Mesodermal cell (in vitro differentiated cells): Measurements from ENCODE around the gene KRTAP10-11.
"Not testable (repeated sequence)": the region's sequence is repeated elsewhere in the genome, so short reads cannot be mapped to it uniquely, and the experiment has no call there.

Experiments used
- H3K27ac ChIP-seq: 2 replicates; pipeline ENCODE4 v1.7.0; 2013; ENCODE audit warnings: mild to moderate bottlenecking, low read depth, low read length, moderate library complexity; ENCODE audit not compliant: severe bottlenecking
- H3K36me3 ChIP-seq: 2 replicates; pipeline ENCODE4 v1.7.1; 2013; ENCODE audit warnings: mild to moderate bottlenecking, low read length, moderate library complexity; ENCODE audit not compliant: control insufficient read depth, insufficient read depth
- H3K4me1 ChIP-seq: one replicate; pipeline ENCODE4 v1.7.1; 2013; ENCODE audit warnings: mild to moderate bottlenecking, low read length; ENCODE audit not compliant: insufficient read depth, control insufficient read depth, poor library complexity, severe bottlenecking
- H3K4me3 ChIP-seq: 2 replicates; pipeline ENCODE4 v1.7.0; 2013; ENCODE audit warnings: low read length, control low read depth, mild to moderate bottlenecking; ENCODE audit not compliant: insufficient read depth, poor library complexity, severe bottlenecking; ENCODE audit errors: extremely low read depth
- H3K9me3 ChIP-seq: 2 replicates; pipeline ENCODE4 v1.7.1; 2013; ENCODE audit warnings: mild to moderate bottlenecking, low read length, moderate library complexity; ENCODE audit not compliant: control insufficient read depth
- WGBS, 2 experiments: methylation state at CpG; one replicate each; pipeline ENCODE4 v1.1.5; 2013; ENCODE audit warnings: missing lambda C conversion rate in 2 of 2; ENCODE audit not compliant: insufficient coverage in 2 of 2; 5-methylcytosine and 5-hydroxymethylcytosine counted together

KRTAP10-11 gene

GRCh38 chr21:44615911-44616590, 30.2 kb upstream of the KRTAP10-11 start:
- Histone ChIP-seq H3K36me3 (no peaks in the 10 kb centered on the region), H3K27ac (no peak overlapping the region), H3K4me3 (no peak overlapping the region), H3K9me3 (peaks cover 23% of the 10 kb centered on the region), H3K4me1 (no peaks in the 10 kb centered on the region)
- WGBS, 2 experiments, result 81 to 92% methylated on average over 14 to 16 of the region's 17 CpGs

- H3K9me3 ChIP-seq, result peaks cover 18% of the 10 kb centered on the region
- 85 to 89% methylated on average over 14 to 16 of the region's 16 CpGs for WGBS, 2 experiments
- no peaks in the 10 kb centered on the region for H3K4me1 ChIP-seq
- H3K36me3 ChIP-seq, result no peaks in the 10 kb centered on the region
- no peak overlapping the region for H3K27ac ChIP-seq
- no peak overlapping the region for H3K4me3 ChIP-seq
These were observed 29.7 kb upstream of the KRTAP10-11 start for GRCh38 chr21:44616591-44616926.

GRCh38 chr21:44617071-44617501, 29.1 kb upstream of the KRTAP10-11 start:
- H3K27ac ChIP-seq, result no peak overlapping the region
- no peak overlapping the region for H3K4me3 ChIP-seq
- H3K4me1 ChIP-seq, result no peaks in the 10 kb centered on the region
- H3K36me3 ChIP-seq, result no peaks in the 10 kb centered on the region
- H3K9me3 ChIP-seq, result peaks cover 16% of the 10 kb centered on the region
- 64 to 77% methylated on average over 6 to 7 of the region's 8 CpGs for WGBS, 2 experiments

GRCh38 chr21:44618504-44618903, 27.7 kb upstream of the KRTAP10-11 start:
- H3K4me3 ChIP-seq, result no peak overlapping the region
- no peaks in the 10 kb centered on the region for H3K36me3 ChIP-seq
- H3K4me1 ChIP-seq, result no peaks in the 10 kb centered on the region
- H3K27ac ChIP-seq, result no peak overlapping the region
- peaks cover 28% of the 10 kb centered on the region for H3K9me3 ChIP-seq
- WGBS, 2 experiments, result 80% methylated on average over 1 of the region's 4 CpGs; no CpG with 5 or more reads in 1 of the 2 experiments

GRCh38 chr21:44618909-44619308, 27.3 kb upstream of the KRTAP10-11 start:
- WGBS, 2 experiments, result 93 to 100% methylated on average over 1 to 2 of the region's 3 CpGs
- Histone ChIP-seq H3K36me3 (no peaks in the 10 kb centered on the region), H3K4me3 (no peak overlapping the region), H3K4me1 (no peaks in the 10 kb centered on the region), H3K27ac (no peak overlapping the region), H3K9me3 (peaks cover 31% of the 10 kb centered on the region)

GRCh38 chr21:44619886-44620285, 26.3 kb upstream of the KRTAP10-11 start:
- peaks cover 41% of the 10 kb centered on the region for H3K9me3 ChIP-seq
- no peak overlapping the region for H3K4me3 ChIP-seq
- H3K4me1 ChIP-seq, result no peaks in the 10 kb centered on the region
- H3K36me3 ChIP-seq, result no peaks in the 10 kb centered on the region
- H3K27ac ChIP-seq, result no peak overlapping the region
- WGBS, 2 experiments, result 82 to 94% methylated on average over 6 of the region's 6 CpGs

- Histone ChIP-seq H3K4me1 (no peaks in the 10 kb centered on the region), H3K4me3 (no peak overlapping the region), H3K9me3 (peaks cover 51% of the 10 kb centered on the region), H3K36me3 (no peaks in the 10 kb centered on the region), H3K27ac (no peak overlapping the region)
These were observed 22.6 kb upstream of the KRTAP10-11 start for GRCh38 chr21:44623575-44623974.

GRCh38 chr21:44625756-44626155, 20.5 kb upstream of the KRTAP10-11 start:
- no peaks in the 10 kb centered on the region for H3K36me3 ChIP-seq
- WGBS, 2 experiments, result 92 to 100% methylated on average over 1 to 4 of the region's 7 CpGs
- H3K4me3 ChIP-seq, result no peak overlapping the region

GRCh38 chr21:44626262-44626661, 20.0 kb upstream of the KRTAP10-11 start:
- Histone ChIP-seq H3K27ac (no peak overlapping the region), H3K4me1 (no peaks in the 10 kb centered on the region), H3K9me3 (peaks cover 39% of the 10 kb centered on the region), H3K36me3 (no peaks in the 10 kb centered on the region), H3K4me3 (no peak overlapping the region)
- WGBS, 2 experiments, result 90 to 91% methylated on average over 8 to 10 of the region's 10 CpGs

More at GRCh38 chr21:44625756-44626155, 20.5 kb upstream of the KRTAP10-11 start:
- Histone ChIP-seq H3K4me1 (no peaks in the 10 kb centered on the region), H3K27ac (no peak overlapping the region), H3K9me3 (peaks cover 39% of the 10 kb centered on the region)

GRCh38 chr21:44626673-44627143, 19.5 kb upstream of the KRTAP10-11 start, which contains the start of gene KRTAP10-9:
KRTAP10-9 (plus strand) TSS chr21:44627093; CDS start chr21:44627172, 79 bp downstream.
- Histone ChIP-seq H3K9me3 (peaks cover 39% of the 10 kb centered on the region), H3K4me3 (no peak within 1 kb of the TSS), H3K27ac (no peak within 1 kb of the TSS), H3K4me1 (no peaks in the 10 kb centered on the region), H3K36me3 (no peaks in the 10 kb centered on the region)
- WGBS, 2 experiments, result 82 to 89% methylated on average over 2 to 6 of the region's 7 CpGs

- WGBS, 2 experiments, result 93 to 94% methylated on average over 10 to 16 of the region's 20 CpGs
- H3K4me3 ChIP-seq, H3K4me1 ChIP-seq, H3K27ac ChIP-seq, H3K36me3 ChIP-seq: not testable (repeated sequence)
- H3K9me3 ChIP-seq, result peaks cover 37% of the 10 kb centered on the region
These were observed 18.9 kb upstream of the KRTAP10-11 start for GRCh38 chr21:44627181-44627822.
